HG03439 (cell line): ENCODE data around the gene TENT5C.

Experiments
- ATAC-seq: cut with Tn5 transposase; IDR thresholded peaks from one replicate; pipeline ENCODE4 v1.9.1; 2021; ENCODE audit warnings: mild to moderate bottlenecking, moderate library complexity; ENCODE audit not compliant: unreplicated experiment

Gene TENT5C

GRCh38 chr1:117652421-117652820 lies 46.6 kb downstream of the TENT5C start:
- no peak for ATAC-seq

DNA sequence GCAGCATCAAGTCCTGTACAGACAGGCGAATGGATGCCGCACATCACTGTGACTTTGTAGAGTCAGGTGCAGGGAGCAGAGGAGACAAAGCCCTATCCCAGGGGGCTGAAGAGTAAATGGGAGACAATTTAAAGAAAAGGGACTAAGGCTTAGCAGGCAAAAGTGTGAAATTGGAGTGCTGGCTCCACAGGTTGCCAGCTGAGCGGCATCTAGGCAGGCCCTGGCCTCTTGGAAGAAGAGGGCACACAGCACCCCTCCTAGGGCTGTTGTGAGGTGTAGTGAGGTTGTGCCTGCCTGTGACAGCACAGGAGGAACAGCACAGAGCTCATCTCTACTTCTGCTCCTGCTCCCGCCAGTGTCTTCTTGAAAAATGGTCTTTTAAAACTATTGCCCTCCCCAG lies 47.3 kb downstream of the TENT5C start:
- ATAC-seq = no peak

GRCh38 chr1:117653732-117654492 lies 48.1 kb downstream of the TENT5C start:
- peak; percentile 18 for ATAC-seq

DNA sequence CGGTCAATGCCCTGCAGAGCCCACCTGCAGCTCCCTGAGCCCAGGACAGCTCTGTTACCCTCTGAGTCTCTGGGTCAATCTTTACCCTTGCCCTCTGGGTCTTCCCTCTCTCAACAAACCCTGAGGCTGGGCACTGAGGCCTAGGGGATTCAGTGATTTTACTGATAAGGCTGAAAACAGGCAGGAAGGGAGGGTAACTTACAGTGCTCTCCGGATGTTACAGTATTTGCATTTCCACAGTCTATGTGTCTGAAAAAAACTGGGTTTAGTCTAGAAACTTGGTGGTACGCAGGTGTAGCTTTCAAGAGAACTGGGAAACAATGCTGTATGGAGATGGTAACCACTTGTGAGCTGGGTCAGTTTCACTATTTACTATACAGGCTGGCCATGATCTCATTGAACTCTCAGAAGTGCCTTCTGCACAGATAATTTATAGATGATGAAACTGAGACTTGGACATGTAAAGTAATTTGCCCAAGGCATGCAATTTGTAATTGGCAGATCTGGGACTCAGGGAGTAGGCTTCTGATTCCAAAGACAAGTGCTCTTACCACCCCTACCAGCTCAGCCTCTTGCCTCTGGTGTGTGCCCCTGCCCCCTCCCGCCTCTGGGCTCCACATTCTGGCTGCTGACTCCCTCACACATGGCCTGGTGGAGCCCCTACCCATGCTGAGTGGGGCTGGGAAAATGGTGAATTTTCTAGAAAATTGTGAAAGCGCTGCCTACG lies 48.8 kb downstream of the TENT5C start:
- ATAC-seq = peak; percentile 83

GRCh38 chr1:117655220-117655577 lies 49.4 kb downstream of the TENT5C start:
- no peak for ATAC-seq

DNA sequence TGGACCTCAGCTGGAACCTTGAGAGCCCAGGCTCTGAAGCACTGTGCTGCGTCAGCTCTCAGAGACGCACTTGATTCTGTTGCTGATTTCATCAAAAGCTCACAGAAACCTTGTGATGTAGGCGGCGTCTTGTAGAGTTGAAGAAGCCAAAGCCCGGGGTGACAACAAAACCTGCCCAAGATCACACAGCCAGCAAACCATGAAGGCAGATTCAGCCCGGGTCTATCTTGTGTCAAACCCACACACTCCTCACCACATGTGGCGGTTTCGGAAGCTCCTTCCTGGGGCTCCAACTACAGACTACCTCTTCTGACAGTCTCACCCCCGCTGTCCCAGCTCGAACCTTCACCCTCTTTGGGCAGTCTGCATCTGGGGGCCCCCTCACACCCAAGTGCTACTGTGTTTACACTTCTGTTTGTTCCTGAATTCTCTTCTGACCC lies 50.4 kb downstream of the TENT5C start:
- ATAC-seq = peak; percentile 43

DNA sequence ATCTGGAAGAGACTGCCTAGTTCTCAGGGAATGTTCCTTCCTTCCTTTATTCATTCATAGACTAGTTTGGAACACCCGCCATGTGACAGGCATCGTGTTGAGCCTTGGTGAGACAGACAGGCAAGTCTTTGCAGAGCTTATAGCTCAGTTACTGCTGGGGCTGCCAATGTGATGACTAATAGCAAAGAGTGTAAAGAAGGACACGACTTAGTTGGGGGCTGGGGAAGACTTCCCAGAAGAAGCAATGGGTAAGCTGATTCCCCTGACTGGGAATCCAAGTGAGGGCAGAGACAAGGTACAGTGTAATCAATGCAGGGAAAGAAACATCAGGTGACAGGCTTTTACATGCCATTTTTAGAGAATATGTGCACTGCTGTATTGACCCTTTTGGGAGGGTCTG lies 51.2 kb downstream of the TENT5C start:
- no peak for ATAC-seq

GRCh38 chr1:117657949-117658660 lies 52.3 kb downstream of the TENT5C start:
- ATAC-seq = no peak

DNA sequence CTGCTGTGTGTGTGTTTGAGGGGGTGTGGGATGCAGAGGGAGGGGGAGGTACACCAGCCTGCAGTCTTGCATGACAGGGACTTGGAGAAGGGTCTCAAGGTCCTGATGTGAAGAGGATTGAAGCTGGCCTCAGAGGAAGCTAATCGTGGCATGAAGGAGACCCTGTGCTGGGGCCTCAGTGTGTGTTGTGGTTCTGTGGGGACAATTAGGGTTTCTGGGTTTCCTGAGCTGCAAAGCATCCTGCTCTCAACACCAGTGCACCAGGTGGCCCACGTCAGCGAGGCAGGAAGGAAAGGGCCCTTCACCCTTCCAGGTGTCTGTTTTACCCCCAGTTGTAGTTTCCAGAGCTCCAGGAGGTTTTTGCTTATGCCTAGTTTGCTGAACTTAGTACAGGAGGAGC lies 52.8 kb downstream of the TENT5C start:
- no peak for ATAC-seq

- no peak for ATAC-seq
Measured at GRCh38 chr1:117659550-117660270, 53.9 kb downstream of the TENT5C start.

GRCh38 chr1:117660271-117660965 lies 54.6 kb downstream of the TENT5C start:
- ATAC-seq = no peak

GRCh38 chr1:117661027-117661426 lies 55.2 kb downstream of the TENT5C start:
- no peak for ATAC-seq

DNA sequence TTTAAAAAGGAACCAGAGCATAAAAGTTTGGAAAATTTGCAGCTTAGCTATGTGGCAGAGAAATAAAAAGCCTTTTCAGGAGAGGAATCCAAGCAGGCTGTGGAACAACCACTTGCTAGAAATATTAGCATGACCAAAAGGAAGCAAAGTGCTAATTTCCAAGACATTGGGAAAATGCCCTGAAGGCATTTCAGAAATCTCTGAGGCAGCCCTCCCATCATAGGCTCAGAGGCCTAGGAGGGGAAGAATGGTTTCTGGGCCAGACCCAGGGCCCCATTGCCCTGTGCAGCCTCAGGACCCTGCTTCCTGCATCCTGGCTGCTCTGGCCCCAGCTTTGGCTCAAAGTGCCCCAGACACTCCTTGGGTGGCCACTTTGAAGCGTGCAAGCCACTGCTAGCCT lies 56.8 kb downstream of the TENT5C start:
- no peak for ATAC-seq

- ATAC-seq = no peak
Measured at GRCh38 chr1:117663156-117663902, 57.5 kb downstream of the TENT5C start.

DNA sequence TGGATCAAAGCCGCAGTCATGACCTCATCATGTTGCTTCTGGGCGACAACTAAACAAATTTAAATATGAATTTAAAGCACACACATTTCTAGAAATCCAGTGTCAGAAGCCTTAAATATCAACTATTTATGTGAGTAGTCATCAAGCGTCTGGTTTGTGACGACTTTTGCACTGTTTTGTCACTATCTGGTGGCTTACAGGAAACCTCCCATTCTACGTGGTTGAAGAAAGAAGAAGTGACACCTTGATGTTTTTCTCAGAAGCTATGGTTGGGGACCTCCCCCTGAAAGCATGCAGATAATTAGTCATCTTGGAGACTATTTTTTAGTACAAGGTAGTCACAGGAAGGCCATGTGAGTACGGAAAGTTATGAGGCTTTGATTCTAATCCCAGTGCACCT lies 58.5 kb downstream of the TENT5C start:
- ATAC-seq = peak; percentile 98

DNA sequence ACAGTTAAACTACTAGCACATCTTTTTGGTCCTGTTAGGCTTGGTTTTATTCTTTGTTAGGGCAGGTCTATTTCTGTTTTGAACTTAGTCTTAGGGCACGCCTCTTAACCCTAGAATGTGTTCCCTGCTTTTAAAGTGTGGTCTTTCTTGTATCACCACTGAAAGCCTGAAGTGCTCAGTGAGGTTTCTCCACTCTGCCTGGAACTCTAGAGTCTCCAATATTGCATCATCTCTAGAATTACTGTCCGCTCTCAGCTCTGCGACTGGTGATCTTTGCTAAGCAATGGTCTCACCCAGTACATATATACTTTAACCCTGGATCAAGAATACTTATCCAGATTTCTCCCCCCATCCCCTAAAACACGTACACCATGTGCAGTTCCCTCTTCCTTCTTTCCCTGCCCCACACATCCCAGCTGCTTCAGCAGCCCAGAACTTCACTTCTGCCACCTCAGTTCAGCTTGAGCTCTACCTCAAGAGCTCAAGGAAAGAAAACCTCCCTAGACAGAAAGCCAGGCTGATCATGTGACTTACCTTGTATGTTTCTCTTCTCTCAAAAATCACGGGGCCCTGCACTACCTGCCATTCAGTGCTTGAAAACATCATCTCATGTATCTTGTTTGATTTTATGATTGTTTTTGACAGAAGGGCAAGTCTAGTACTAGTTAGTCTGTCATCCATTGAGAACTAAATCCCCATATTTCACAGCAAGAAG lies 59.9 kb downstream of the TENT5C start:
- no peak for ATAC-seq

GRCh38 chr1:117669572-117669971 lies 63.7 kb downstream of the TENT5C start:
- no peak for ATAC-seq

- no peak for ATAC-seq
Measured at GRCh38 chr1:117670976-117671780, 65.3 kb downstream of the TENT5C start.
